GM23248 (cell line): ENCODE results near the gene EEF1A2.

Experiments
- EZH2 ChIP-seq: fragments of 200-600 bp; sonication (generic); IDR thresholded peaks from 2 replicates; pipeline ENCODE4 v1.6.1; 2018; ENCODE audit warnings: antibody characterized with exemption, mild to moderate bottlenecking; ENCODE audit not compliant: insufficient read depth, poor library complexity, severe bottlenecking
- EZH2phosphoT487 ChIP-seq: fragments of 200-600 bp; sonication (generic); IDR thresholded peaks from 2 replicates; pipeline ENCODE4 v1.6.1; 2018; ENCODE audit warnings: antibody characterized with exemption, moderate library complexity, mild to moderate bottlenecking, low read depth; ENCODE audit not compliant: insufficient read depth

DNA sequence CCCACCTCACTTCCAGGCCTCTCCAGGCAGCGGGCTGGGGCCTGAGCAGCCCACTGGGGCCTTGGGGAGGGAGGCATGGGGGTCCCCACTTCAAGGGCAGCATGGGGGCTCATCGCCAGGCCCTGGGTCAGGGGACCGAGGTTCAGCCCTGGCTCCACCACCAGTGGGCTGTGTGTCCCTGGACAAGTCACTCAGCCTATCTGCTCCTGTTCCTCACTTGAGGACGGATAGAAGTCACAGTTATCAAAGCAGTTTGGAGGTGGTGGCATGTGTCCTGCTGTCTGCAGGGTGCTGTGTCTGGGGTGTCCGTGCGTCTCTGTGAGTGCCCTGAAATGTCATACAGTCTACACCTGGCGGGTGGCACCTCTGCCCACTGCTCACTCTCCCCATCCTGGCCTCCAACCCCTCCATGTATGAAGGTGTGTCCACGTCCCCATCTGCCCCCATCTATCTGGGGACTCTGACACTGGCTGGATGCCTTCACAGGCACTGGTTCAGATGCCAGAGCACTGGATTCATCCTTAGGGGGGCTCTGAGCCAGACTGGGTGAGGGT is 3.6 kb downstream of the EEF1A2 start:
- TF ChIP-seq EZH2 (no peak), EZH2phosphoT487 (no peak)
